HepG2 (cell line): Measurements from ENCODE around the gene KIAA0930. TPM values are rescaled to one million over a fixed set of nuclear protein-coding genes. Genes with fewer than 3 reads are reported as not detected.

ENCODE experiments used
- ATAC-seq: fragments of 200-7000 bp; cut with Tn5 transposase; 3 replicates; pipeline ENCODE4 v1.9.1; 2020; ENCODE audit warnings: mild to moderate bottlenecking, moderate library complexity
- BruUV-seq: library from RNA; stranded (reverse); fragments of 400-500 nt; replicated peaks from 2 replicates; lab custom pipeline; 2021; lab: Mats Ljungman, UMichigan
- CTCF ChIA-PET: fragments of 300-600 bp; formaldehyde crosslinking; extraction: SDS; loops from one replicate; lab custom pipeline; 2021; ENCODE audit warnings: low total read pairs, inconsistent platforms, low intra/inter-chr PET ratio; lab: Yijun Ruan, JAX
- POLR2A ChIA-PET: fragments of 350-600 bp; sonication (Branson Sonifier 250); formaldehyde crosslinking; loops from one replicate; lab custom pipeline; 2020; ENCODE audit warnings: antibody characterized with exemption, inconsistent platforms; lab: Yijun Ruan, JAX
- DNase-seq: peaks from one replicate; pipeline ENCODE4 v3.0.0-alpha.2; 2015; ENCODE audit warnings: low spot score
- FAIRE-seq: peaks from 3 replicates; lab custom pipeline; 2011; peaks lifted over from hg19 to GRCh38; lab: Jason Lieb, UNC
- H2AFZ ChIP-seq: one replicate; pipeline ENCODE4 v1.6.1; 2011; ENCODE audit warnings: low read length, inconsistent platforms
- H3K27ac ChIP-seq: fragments of 300-600 bp; 3 replicates; pipeline ENCODE4 v1.8.0; 2011; ENCODE audit warnings: mixed run types, mild to moderate bottlenecking, mixed read lengths, low read length, inconsistent platforms; ENCODE audit not compliant: insufficient read depth; ENCODE audit errors: extremely low read length
- H3K27me3 ChIP-seq, 2 experiments: fragments of 200-600 bp in 1 of 2; 2 replicates in 1 of 2; 3 replicates in 1 of 2; pipeline versions ENCODE4 v1.6.0 to v1.8.0; 2011; ENCODE audit warnings: low read length in 2 of 2, mild to moderate bottlenecking in 2 of 2, moderate library complexity in 2 of 2, inconsistent platforms in 1 of 2; ENCODE audit not compliant: insufficient read depth in 2 of 2, control insufficient read depth in 1 of 2
- H3K36me3 ChIP-seq, 2 experiments: fragments of 200-600 bp in 1 of 2; replicated peaks in 1 of 2; 2 replicates in 1 of 2; 3 replicates in 1 of 2; pipeline versions ENCODE4 v1.5.1 to v1.8.0; 2011; ENCODE audit warnings: low read length in 2 of 2, inconsistent platforms in 1 of 2; ENCODE audit not compliant: insufficient read depth in 2 of 2, control insufficient read depth in 1 of 2
- H3K4me1 ChIP-seq: 2 replicates; pipeline ENCODE4 v1.5.1; 2012; ENCODE audit warnings: low read length, inconsistent platforms; ENCODE audit not compliant: insufficient read depth
- H3K4me2 ChIP-seq: 2 replicates; pipeline ENCODE4 v1.6.0; 2011; ENCODE audit warnings: low read depth, low read length, inconsistent platforms
- H3K4me3 ChIP-seq, 3 experiments: fragments of 200-600 bp in 1 of 3; sonication (generic), shearing (Covaris generic) in 1 of 3; replicated peaks in 1 of 3; 2 replicates each; pipeline ENCODE4 v1.5.1; 2011 to 2016; ENCODE audit warnings: low read length in 3 of 3, inconsistent platforms in 2 of 3, low read depth in 2 of 3, mild to moderate bottlenecking in 2 of 3, control low read depth in 1 of 3, mixed read lengths in 1 of 3; ENCODE audit not compliant: insufficient read depth in 1 of 3
- H3K79me2 ChIP-seq: one replicate; pipeline ENCODE4 v1.6.1; 2011; ENCODE audit warnings: low read length, inconsistent platforms; ENCODE audit not compliant: insufficient read depth
- H3K9ac ChIP-seq: 2 replicates; pipeline ENCODE4 v1.6.0; 2011; ENCODE audit warnings: mild to moderate bottlenecking, low read depth, low read length, inconsistent platforms; ENCODE audit not compliant: insufficient read depth
- H3K9me3 ChIP-seq: 2 replicates; pipeline ENCODE4 v1.5.1; 2012; ENCODE audit warnings: mild to moderate bottlenecking, low read length
- H4K20me1 ChIP-seq: 2 replicates; pipeline ENCODE4 v1.6.0; 2011; ENCODE audit warnings: inconsistent platforms, mild to moderate bottlenecking, low read length, moderate library complexity; ENCODE audit not compliant: insufficient read depth
- ATRX ChIP-seq: sonication (generic); formaldehyde crosslinking; IDR thresholded peaks from 2 replicates; pipeline ENCODE4 v1.4.0; 2020; ENCODE audit warnings: missing genetic modification reagents, borderline replicate concordance
- HCFC1 ChIP-seq: fragments of 150-350 bp; IDR thresholded peaks from 2 replicates; pipeline ENCODE4 v1.6.1; 2014; ENCODE audit warnings: low read depth, low read length
- KLF13 ChIP-seq: sonication (generic); formaldehyde crosslinking; IDR thresholded peaks from 2 replicates; pipeline ENCODE4 v1.4.0; 2020; ENCODE audit warnings: mild to moderate bottlenecking, missing genetic modification reagents
- POLR2G ChIP-seq: fragments of 200-400 bp; formaldehyde crosslinking; IDR thresholded peaks from 2 replicates; pipeline ENCODE4 v1.6.1; 2018; ENCODE audit warnings: mild to moderate bottlenecking, low read depth, low read length, moderate library complexity
- SRSF1 ChIP-seq: fragments of 200-400 bp; formaldehyde crosslinking; optimal IDR thresholded peaks from 2 replicates; pipeline ENCODE3; 2017; ENCODE audit warnings: mild to moderate bottlenecking, low read depth, low read length, moderate library complexity
- TERF1 ChIP-seq: sonication (generic); formaldehyde crosslinking; IDR thresholded peaks from 2 replicates; pipeline ENCODE4 v1.8.0; 2022; ENCODE audit warnings: mild to moderate bottlenecking, missing genetic modification reagents, moderate library complexity
- TRAFD1 ChIP-seq: sonication (generic); formaldehyde crosslinking; IDR thresholded peaks from 2 replicates; pipeline ENCODE4 v1.5.1; 2020; ENCODE audit warnings: missing genetic modification reagents, mild to moderate bottlenecking, borderline replicate concordance
- ZBTB25 ChIP-seq: IDR thresholded peaks from 2 replicates; pipeline ENCODE4 v1.6.1; 2018; ENCODE audit warnings: missing genetic modification reagents
- ZNF136 ChIP-seq: sonication (generic); formaldehyde crosslinking; IDR thresholded peaks from 2 replicates; pipeline ENCODE4 v1.8.1; 2022; ENCODE audit warnings: low read depth, mild to moderate bottlenecking, moderate library complexity, missing genetic modification reagents
- ZNF264 ChIP-seq: sonication (generic); formaldehyde crosslinking; IDR thresholded peaks from 2 replicates; pipeline ENCODE4 v1.4.0; 2020; ENCODE audit warnings: missing genetic modification reagents
- ZNF782 ChIP-seq: sonication (generic); formaldehyde crosslinking; IDR thresholded peaks from 2 replicates; pipeline ENCODE4 v1.4.0; 2020; ENCODE audit warnings: missing genetic modification reagents, mild to moderate bottlenecking, borderline replicate concordance
- WGBS: methylation state at CpG from one replicate; pipeline ENCODE4 v1.1.6; 2017; ENCODE audit warnings: low lambda C conversion rate; 5-methylcytosine and 5-hydroxymethylcytosine counted together
- in situ Hi-C: cut with HindIII; loops from 2 replicates; pipeline ENCODE4 v1.10.0; 2017; ENCODE audit warnings: low pct_unique_long_range_greater_than_20kb; ENCODE audit not compliant: extremely low pct_ligation_motif_present
- intact Hi-C: fragments of 100-400 bp; cut with micrococcal nuclease; formaldehyde crosslinking; loops from one replicate; pipeline ENCODE4 v1.10.0; 2022; ENCODE audit not compliant: unreplicated experiment
- polyA plus RNA-seq, 8 experiments: library from polyadenylated mRNA; depleted of rRNA in 3 of 8; stranded (reverse) in 7 of 8; unstranded in 1 of 8; fragments of >200 nt; fragmentation: Illumina TruSeq in 4 of 8; extraction: Trizol in 4 of 8; gene quantifications; 2 replicates each; pipeline versions ENCODE4 v1.2.1 to v1.2.3, GENCODE V29; 2011 to 2016; ENCODE audit warnings: low read depth in 4 of 8, missing spikeins in 1 of 8, mixed read lengths in 1 of 8; ENCODE audit not compliant: insufficient read depth in 1 of 8
- total RNA-seq, 5 experiments: library from RNA; depleted of rRNA; stranded (reverse); fragments of >200 nt; fragmentation: Illumina TruSeq; extraction: Trizol; gene quantifications; 2 replicates each; pipeline ENCODE4 v1.2.3, GENCODE V29; 2016; ENCODE audit warnings: low read depth in 1 of 5
- TF ChIP-seq, protein P1 (sequence below): sonication (generic); formaldehyde crosslinking; IDR thresholded peaks from 2 replicates; pipeline ENCODE4 v1.4.0; 2020; ENCODE audit warnings: low read depth, mild to moderate bottlenecking, missing genetic modification reagents

KIAA0930 gene
- total and polyA plus RNA-seq, 2 of the 13 experiments (the other 11 are each of a cell fraction or from before 2014, with no cell fraction given) = 27.0 to 38.2 TPM

- Histone ChIP-seq H4K20me1 (no peaks in the 10 kb centered on the region), H3K4me3 (no peak overlapping the region), H3K9me3 (no peaks in the 10 kb centered on the region), H3K79me2 (no peaks in the 10 kb centered on the region), H3K9ac (no peak overlapping the region), H3K27ac (no peak overlapping the region), H3K27me3 (no peaks in the 10 kb centered on the region), H3K36me3 (peaks cover 9 to 27% of the 10 kb centered on the region in 2 experiments; a peak in 4 of 5 replicates), H3K4me2 (no peak overlapping the region), H3K4me1 (peaks cover 22% of the 10 kb centered on the region), H2AFZ (no peak overlapping the region)
- WGBS = 96% methylated on average over 4 of the region's 4 CpGs
- in situ Hi-C loops (no loop called here), intact Hi-C loops (no loop called here)
- DNase-seq = no peak
- ATAC-seq = no peak
- ChIA-PET POLR2A (no interaction called here), CTCF (no interaction called here)
- TF ChIP-seq ZBTB25 = no peak
- peak; percentile 2; the same call in 1 of the 2 replicates for TF ChIP-seq POLR2G
- no peak for FAIRE-seq
- BruUV-seq = no TSS peak
These were observed 52.8 kb downstream of the KIAA0930 start for GRCh38 chr22:45187891-45188290.

DNA sequence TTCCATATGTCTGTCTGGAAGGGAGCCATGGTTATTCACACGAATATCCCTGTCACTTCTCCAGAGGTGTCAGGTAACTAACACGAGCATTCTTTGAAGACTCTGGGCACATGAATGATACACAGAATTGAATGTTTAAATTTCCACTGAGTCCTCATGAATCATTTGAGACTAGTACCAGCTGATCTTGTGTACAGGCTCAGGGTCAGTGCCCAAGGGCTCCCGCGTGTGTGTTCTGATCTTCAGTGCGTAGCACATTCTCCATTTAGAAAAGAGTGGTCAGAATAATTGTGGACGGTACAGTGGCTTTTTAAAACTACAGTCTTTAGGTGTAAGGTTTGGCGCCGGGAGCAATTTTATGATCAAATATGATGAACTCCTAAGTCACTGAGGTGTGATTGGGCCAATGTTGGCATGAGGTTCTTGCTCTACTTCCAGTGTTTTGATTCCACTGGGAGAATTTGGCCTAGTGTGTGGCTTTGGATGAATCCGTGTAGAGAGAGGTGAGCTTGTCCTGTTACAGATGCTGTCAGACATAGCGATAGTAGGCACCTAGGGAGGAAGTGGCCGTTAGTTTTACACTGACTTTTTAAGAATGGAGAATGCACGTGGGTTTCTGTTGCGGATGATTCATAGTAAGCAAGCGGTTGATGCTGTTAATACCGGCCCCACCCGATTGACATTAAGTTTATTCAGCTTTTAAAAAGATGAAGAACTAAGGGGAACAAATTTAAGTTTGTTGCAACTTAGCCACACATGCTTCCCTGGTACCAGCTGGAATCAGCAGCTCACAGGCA lies 54.8 kb downstream of the KIAA0930 start:
- intact Hi-C loops (no loop called here), in situ Hi-C loops (no loop called here)
- no peak overlapping the region for H3K27ac ChIP-seq
- no peak for DNase-seq
- TF ChIP-seq KLF13 (CRISPR knock-in tag) = no peak
- no peak for TF ChIP-seq ZNF264 (CRISPR knock-in tag)
- no peak for TF ChIP-seq TERF1 (CRISPR knock-in tag)
- no peak for TF ChIP-seq ATRX (CRISPR knock-in tag)
- TF ChIP-seq TRAFD1 (CRISPR knock-in tag) = no peak
- TF ChIP-seq SRSF1 = no peak
- TF ChIP-seq, protein P1, sequence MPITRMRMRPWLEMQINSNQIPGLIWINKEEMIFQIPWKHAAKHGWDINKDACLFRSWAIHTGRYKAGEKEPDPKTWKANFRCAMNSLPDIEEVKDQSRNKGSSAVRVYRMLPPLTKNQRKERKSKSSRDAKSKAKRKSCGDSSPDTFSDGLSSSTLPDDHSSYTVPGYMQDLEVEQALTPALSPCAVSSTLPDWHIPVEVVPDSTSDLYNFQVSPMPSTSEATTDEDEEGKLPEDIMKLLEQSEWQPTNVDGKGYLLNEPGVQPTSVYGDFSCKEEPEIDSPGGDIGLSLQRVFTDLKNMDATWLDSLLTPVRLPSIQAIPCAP (CRISPR knock-in tag) = no peak
- TF ChIP-seq ZNF136 (CRISPR knock-in tag) = no peak
- no peak for TF ChIP-seq ZNF782 (CRISPR knock-in tag)
- TF ChIP-seq HCFC1 = no peak
- no peak overlapping the region for H2AFZ ChIP-seq
- ChIA-PET CTCF (no interaction called here), POLR2A (no interaction called here)
- peaks cover 2% of the 10 kb centered on the region for H3K79me2 ChIP-seq
- H3K4me3 ChIP-seq = no peak overlapping the region
- peaks cover 15 to 42% of the 10 kb centered on the region in 2 experiments for H3K36me3 ChIP-seq
- BruUV-seq = no TSS peak
- ATAC-seq = no peak
- H3K9ac ChIP-seq = no peak overlapping the region
- no peak for FAIRE-seq
- H4K20me1 ChIP-seq = no peaks in the 10 kb centered on the region
- H3K4me2 ChIP-seq = no peak overlapping the region
- WGBS = 98% methylated on average over 16 of the region's 16 CpGs
- no peaks in the 10 kb centered on the region for H3K27me3 ChIP-seq
- peaks cover 13% of the 10 kb centered on the region for H3K4me1 ChIP-seq
- no peaks in the 10 kb centered on the region for H3K9me3 ChIP-seq
